Mesothelial cell of epicardium (in vitro differentiated cells): ENCODE results near the gene FAM3D. TPM values are rescaled to one million over a fixed set of nuclear protein-coding genes. Genes with fewer than 3 reads are reported as not detected.

ENCODE experiments used
- DNase-seq, 2 experiments: peaks; one replicate each; pipeline ENCODE4 v3.0.0; 2021; ENCODE audit warnings: low spot score in 2 of 2; ENCODE audit not compliant: unreplicated experiment in 2 of 2
- H3K27ac Mint-ChIP-seq: 2 replicates; pipeline ENCODE4 v1.8.0; 2021; ENCODE audit warnings: mixed read lengths
- H3K27me3 Mint-ChIP-seq: 2 replicates; pipeline ENCODE4 v1.8.0; 2021; ENCODE audit warnings: low read depth, mixed read lengths
- H3K36me3 Mint-ChIP-seq: 2 replicates; pipeline ENCODE4 v1.8.0; 2021; ENCODE audit warnings: mixed read lengths
- H3K4me1 Mint-ChIP-seq: 2 replicates; pipeline ENCODE4 v1.8.0; 2021; ENCODE audit warnings: mixed read lengths
- H3K4me3 Mint-ChIP-seq: 2 replicates; pipeline ENCODE4 v1.8.0; 2021; ENCODE audit warnings: mild to moderate bottlenecking, moderate library complexity, mixed read lengths
- H3K9me3 Mint-ChIP-seq: 2 replicates; pipeline ENCODE4 v1.8.0; 2021; ENCODE audit warnings: mixed read lengths
- total RNA-seq: library from RNA; stranded (reverse); gene quantifications from 3 replicates; pipeline ENCODE4 v1.2.1, GENCODE V29; 2021
- TF ChIP-seq, protein P1 (sequence below): fragments of 200-600 bp; sonication (generic); IDR thresholded peaks from one replicate; pipeline ENCODE4 v1.5.0; 2021; ENCODE audit warnings: antibody characterized with exemption; ENCODE audit not compliant: unreplicated experiment

Gene FAM3D
- total RNA-seq, 1 donor from 2014 or later, result 0.16 TPM

DNA sequence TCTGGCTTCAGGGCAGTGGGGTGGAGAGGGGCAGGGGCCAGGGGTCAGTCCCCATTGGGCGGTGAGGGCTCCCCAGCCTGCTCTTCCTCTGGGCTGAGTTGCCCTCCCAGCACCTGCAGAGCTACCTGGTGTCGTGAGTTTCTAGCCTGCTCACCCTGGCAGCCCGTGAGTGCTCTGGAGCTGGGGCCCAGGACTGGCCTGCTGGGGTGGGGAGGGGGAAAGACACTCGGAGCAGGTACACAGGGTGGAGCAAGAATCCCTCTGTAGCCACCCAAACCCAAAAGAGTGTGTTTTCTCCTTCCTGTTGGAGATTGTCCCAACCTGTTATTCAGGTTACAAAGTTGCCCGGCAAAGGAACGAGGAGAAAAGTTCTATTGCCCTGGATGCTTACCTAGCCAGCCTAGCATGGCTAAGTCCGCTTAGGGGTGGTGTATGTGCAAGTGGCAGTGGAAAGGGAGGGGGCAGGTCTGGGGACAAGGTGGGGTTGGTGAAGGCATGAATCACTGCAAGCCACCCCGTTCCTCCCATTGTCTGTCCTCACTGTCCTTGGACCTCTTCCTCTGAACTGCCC lies 8.9 kb downstream of the FAM3D start:
- peaks cover 52% of the 10 kb centered on the region for H3K27me3 Mint-ChIP-seq
- no peaks in the 10 kb centered on the region for H3K9me3 Mint-ChIP-seq
- no peak overlapping the region for H3K27ac Mint-ChIP-seq
- no peaks in the 10 kb centered on the region for H3K4me1 Mint-ChIP-seq
- no peaks in the 10 kb centered on the region for H3K36me3 Mint-ChIP-seq
- no peak overlapping the region for H3K4me3 Mint-ChIP-seq
- DNase-seq, result no peak
- TF ChIP-seq, protein P1, sequence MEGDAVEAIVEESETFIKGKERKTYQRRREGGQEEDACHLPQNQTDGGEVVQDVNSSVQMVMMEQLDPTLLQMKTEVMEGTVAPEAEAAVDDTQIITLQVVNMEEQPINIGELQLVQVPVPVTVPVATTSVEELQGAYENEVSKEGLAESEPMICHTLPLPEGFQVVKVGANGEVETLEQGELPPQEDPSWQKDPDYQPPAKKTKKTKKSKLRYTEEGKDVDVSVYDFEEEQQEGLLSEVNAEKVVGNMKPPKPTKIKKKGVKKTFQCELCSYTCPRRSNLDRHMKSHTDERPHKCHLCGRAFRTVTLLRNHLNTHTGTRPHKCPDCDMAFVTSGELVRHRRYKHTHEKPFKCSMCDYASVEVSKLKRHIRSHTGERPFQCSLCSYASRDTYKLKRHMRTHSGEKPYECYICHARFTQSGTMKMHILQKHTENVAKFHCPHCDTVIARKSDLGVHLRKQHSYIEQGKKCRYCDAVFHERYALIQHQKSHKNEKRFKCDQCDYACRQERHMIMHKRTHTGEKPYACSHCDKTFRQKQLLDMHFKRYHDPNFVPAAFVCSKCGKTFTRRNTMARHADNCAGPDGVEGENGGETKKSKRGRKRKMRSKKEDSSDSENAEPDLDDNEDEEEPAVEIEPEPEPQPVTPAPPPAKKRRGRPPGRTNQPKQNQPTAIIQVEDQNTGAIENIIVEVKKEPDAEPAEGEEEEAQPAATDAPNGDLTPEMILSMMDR, result no peak

- Mint-ChIP-seq H3K4me1 (no peaks in the 10 kb centered on the region), H3K9me3 (no peaks in the 10 kb centered on the region), H3K27me3 (peaks cover 54% of the 10 kb centered on the region), H3K36me3 (no peaks in the 10 kb centered on the region), H3K27ac (no peak overlapping the region), H3K4me3 (no peak overlapping the region)
- no peak for DNase-seq
- TF ChIP-seq, protein P1, result no peak
Measured at GRCh38 chr3:58657036-58657520, 9.5 kb downstream of the FAM3D start.

DNA sequence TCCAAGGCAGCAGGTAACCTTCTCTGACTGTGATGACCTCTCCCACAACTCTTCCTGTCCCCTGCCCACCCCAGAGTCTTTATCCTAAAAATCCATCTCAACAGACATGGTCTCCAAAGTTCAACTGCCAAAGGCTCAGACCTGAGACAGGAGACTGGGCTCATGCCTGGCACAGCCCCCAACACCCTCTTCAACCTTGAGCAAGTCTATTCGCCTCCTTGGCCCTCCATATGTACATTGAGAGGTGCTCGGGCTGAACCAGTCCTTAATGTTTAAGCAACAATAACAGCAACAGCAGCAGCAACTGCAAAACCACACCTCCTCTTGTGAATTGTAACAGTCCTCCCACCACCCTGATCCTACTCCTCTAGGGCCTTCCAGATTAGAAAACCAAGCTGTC lies 9.9 kb downstream of the FAM3D start:
- Mint-ChIP-seq H3K9me3 (no peaks in the 10 kb centered on the region), H3K27ac (no peak overlapping the region), H3K36me3 (no peaks in the 10 kb centered on the region), H3K4me1 (no peaks in the 10 kb centered on the region), H3K27me3 (peaks cover 54% of the 10 kb centered on the region), H3K4me3 (no peak overlapping the region)
- TF ChIP-seq, protein P1, result no peak
- no peak for DNase-seq

GRCh38 chr3:58654466-58654865 lies 12.1 kb downstream of the FAM3D start:
- no peak for DNase-seq
- Mint-ChIP-seq H3K4me1 (no peaks in the 10 kb centered on the region), H3K27ac (no peak overlapping the region), H3K36me3 (no peaks in the 10 kb centered on the region), H3K27me3 (peaks cover 45% of the 10 kb centered on the region), H3K9me3 (no peaks in the 10 kb centered on the region), H3K4me3 (no peak overlapping the region)
- TF ChIP-seq, protein P1, result no peak

DNA sequence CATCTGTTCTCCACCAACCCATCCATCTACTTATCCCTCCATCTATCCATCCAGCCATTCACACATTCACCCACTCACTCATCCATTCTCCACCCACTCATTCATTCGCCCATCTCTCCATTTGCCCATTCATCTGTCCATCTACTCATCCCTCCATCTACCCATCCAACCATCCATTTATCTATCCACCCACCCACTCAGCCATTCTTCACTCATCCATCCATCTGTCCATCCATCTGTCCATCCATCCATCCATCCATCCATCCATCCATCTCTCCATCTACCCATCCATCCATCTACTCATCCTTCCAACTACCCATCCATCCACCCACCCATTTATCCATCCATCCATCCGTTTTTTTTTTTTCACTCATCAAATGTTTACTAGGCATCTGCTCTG lies 13.9 kb downstream of the FAM3D start:
- TF ChIP-seq, protein P1, result no peak
- H3K36me3 Mint-ChIP-seq, result no peaks in the 10 kb centered on the region
- peaks cover 5% of the 10 kb centered on the region for H3K9me3 Mint-ChIP-seq
- no peak overlapping the region for H3K27ac Mint-ChIP-seq
- no peak for DNase-seq
- no peak overlapping the region for H3K4me3 Mint-ChIP-seq
- peaks cover 41% of the 10 kb centered on the region for H3K27me3 Mint-ChIP-seq
- H3K4me1 Mint-ChIP-seq, result no peaks in the 10 kb centered on the region

GRCh38 chr3:58651276-58651675 lies 15.3 kb downstream of the FAM3D start:
- DNase-seq, result no peak
- Mint-ChIP-seq H3K4me1 (no peaks in the 10 kb centered on the region), H3K36me3 (no peaks in the 10 kb centered on the region), H3K27ac (no peak overlapping the region), H3K27me3 (peaks cover 34% of the 10 kb centered on the region), H3K4me3 (no peak overlapping the region), H3K9me3 (peaks cover 5% of the 10 kb centered on the region)
- TF ChIP-seq, protein P1, result no peak
